Stomach (tissue), 4 donors: ENCODE data around the gene CD44.

Source experiments
- POLR2AphosphoS5 ChIP-seq, 3 donors: sonication (generic); formaldehyde crosslinking; IDR thresholded peaks; one replicate each; pipeline ENCODE4 v1.6.1; 2016; ENCODE audit warnings: antibody characterized with exemption in 3 of 3
- TF ChIP-seq, protein P1 (sequence below), 7 experiments: fragments of 450-650 bp in 4 of 7; fragments of 200-600 bp in 3 of 7; sonication (generic) in 3 of 7; IDR thresholded peaks; one replicate each; pipeline ENCODE4 v1.5.1; 2016 to 2019; ENCODE audit warnings: antibody characterized with exemption in 7 of 7, control low read depth in 2 of 7, mild to moderate bottlenecking in 1 of 7

DNA sequence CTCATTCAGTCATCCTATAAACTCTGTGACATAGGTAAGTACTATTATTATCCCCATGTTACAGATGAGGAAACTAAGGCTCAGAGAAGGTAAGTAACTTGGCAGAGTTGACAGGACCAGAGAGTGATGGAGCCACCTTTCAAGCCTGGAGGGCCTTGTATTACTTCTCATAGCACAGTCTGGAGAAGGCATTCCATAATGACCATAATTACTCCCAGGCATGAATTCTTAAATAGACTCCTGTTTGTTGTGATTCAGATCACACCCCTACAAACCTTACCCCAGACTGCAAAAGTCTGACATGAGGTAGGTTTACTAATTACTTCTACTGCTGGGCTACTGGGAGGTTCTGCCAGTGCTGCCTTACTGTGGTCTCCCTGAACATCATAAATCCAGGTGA is 77.0 kb downstream of the CD44 start:
- TF ChIP-seq POLR2AphosphoS5 (IDR thresholded peaks at IDR 0.05) = no peak
- TF ChIP-seq, protein P1, sequence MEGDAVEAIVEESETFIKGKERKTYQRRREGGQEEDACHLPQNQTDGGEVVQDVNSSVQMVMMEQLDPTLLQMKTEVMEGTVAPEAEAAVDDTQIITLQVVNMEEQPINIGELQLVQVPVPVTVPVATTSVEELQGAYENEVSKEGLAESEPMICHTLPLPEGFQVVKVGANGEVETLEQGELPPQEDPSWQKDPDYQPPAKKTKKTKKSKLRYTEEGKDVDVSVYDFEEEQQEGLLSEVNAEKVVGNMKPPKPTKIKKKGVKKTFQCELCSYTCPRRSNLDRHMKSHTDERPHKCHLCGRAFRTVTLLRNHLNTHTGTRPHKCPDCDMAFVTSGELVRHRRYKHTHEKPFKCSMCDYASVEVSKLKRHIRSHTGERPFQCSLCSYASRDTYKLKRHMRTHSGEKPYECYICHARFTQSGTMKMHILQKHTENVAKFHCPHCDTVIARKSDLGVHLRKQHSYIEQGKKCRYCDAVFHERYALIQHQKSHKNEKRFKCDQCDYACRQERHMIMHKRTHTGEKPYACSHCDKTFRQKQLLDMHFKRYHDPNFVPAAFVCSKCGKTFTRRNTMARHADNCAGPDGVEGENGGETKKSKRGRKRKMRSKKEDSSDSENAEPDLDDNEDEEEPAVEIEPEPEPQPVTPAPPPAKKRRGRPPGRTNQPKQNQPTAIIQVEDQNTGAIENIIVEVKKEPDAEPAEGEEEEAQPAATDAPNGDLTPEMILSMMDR (IDR thresholded peaks at IDR 0.05) = no peak
